CD4-positive, alpha-beta T cell treated with Interleukin-12 subunit alpha and Interleukin-12 subunit beta, for 1 hour (primary cell): ENCODE data around the gene PGM2.
"Not testable (repeated sequence)": the region's sequence is repeated elsewhere in the genome, so short reads cannot be mapped to it uniquely, and the experiment has no call there.

Source experiments
- DNase-seq: peaks from one replicate; pipeline ENCODE4 v3.0.0-alpha.2; 2020

Gene PGM2

GRCh38 chr4:37826295-37827029, at the start of gene PGM2:
Gene PGM2 (plus strand): TSS chr4:37826686. CDS start chr4:37826733, 47 bp downstream.
- DNase-seq: peak; percentile 89

- no peak for DNase-seq
These were observed 46.6 kb upstream of the PGM2 start for GRCh38 chr4:37779896-37780295.

- peak; percentile 67 for DNase-seq
These were observed 45.9 kb upstream of the PGM2 start for GRCh38 chr4:37780444-37781130.

- no peak for DNase-seq
These were observed 45.4 kb upstream of the PGM2 start for GRCh38 chr4:37781131-37781455.

- not testable (repeated sequence) for DNase-seq
These were observed 40.2 kb upstream of the PGM2 start for GRCh38 chr4:37786267-37786666.

GRCh38 chr4:37787883-37788460, 38.5 kb upstream of the PGM2 start:
- DNase-seq: not testable (repeated sequence)

- DNase-seq: no peak
These were observed 37.7 kb upstream of the PGM2 start for GRCh38 chr4:37788819-37789218.

- DNase-seq: no peak
These were observed 34.2 kb upstream of the PGM2 start for GRCh38 chr4:37792241-37792640.

- DNase-seq: peak; percentile 34
These were observed 32.9 kb upstream of the PGM2 start for GRCh38 chr4:37793562-37793961.

GRCh38 chr4:37794056-37794455, 32.4 kb upstream of the PGM2 start:
- no peak for DNase-seq

- DNase-seq: no peak
These were observed 30.8 kb upstream of the PGM2 start for GRCh38 chr4:37795581-37796195.

GRCh38 chr4:37797374-37797773, 29.1 kb upstream of the PGM2 start:
- DNase-seq: no peak

- no peak for DNase-seq
These were observed 28.6 kb upstream of the PGM2 start for GRCh38 chr4:37797923-37798322.

- DNase-seq: no peak
These were observed 27.9 kb upstream of the PGM2 start for GRCh38 chr4:37798616-37799015.

- DNase-seq: no peak
These were observed 26.4 kb upstream of the PGM2 start for GRCh38 chr4:37799941-37800554.

- DNase-seq: no peak
These were observed 24.3 kb upstream of the PGM2 start for GRCh38 chr4:37802068-37802666.

- peak; percentile 72 for DNase-seq
These were observed 23.0 kb upstream of the PGM2 start for GRCh38 chr4:37803348-37803973.

GRCh38 chr4:37805091-37805490, 21.4 kb upstream of the PGM2 start:
- DNase-seq: no peak

- no peak for DNase-seq
These were observed 13.8 kb upstream of the PGM2 start for GRCh38 chr4:37812713-37813112.

- no peak for DNase-seq
These were observed 10.9 kb upstream of the PGM2 start for GRCh38 chr4:37815591-37815990.

- DNase-seq: peak; percentile 63
These were observed 10.5 kb upstream of the PGM2 start for GRCh38 chr4:37816006-37816405.

GRCh38 chr4:37816719-37817118, 9.8 kb upstream of the PGM2 start:
- no peak for DNase-seq
